A673 (cell line): ENCODE data around the gene TNKS2.

Experiments
- EZH2 ChIP-seq: fragments of 200-600 bp; sonication (generic); IDR thresholded peaks from 2 replicates; pipeline ENCODE4 v1.6.1; 2017; ENCODE audit warnings: borderline replicate concordance, low read depth, mild to moderate bottlenecking, mixed read lengths, antibody characterized with exemption, low read length; ENCODE audit not compliant: poor library complexity, severe bottlenecking
- TF ChIP-seq, protein P1 (sequence below): fragments of 300-800, 200-600 bp; sonication (generic); conservative IDR thresholded peaks from 2 replicates; pipeline ENCODE4 v1.5.1; 2017; ENCODE audit warnings: low read depth, mild to moderate bottlenecking, antibody characterized with exemption, low read length, moderate library complexity, mixed read lengths

DNA sequence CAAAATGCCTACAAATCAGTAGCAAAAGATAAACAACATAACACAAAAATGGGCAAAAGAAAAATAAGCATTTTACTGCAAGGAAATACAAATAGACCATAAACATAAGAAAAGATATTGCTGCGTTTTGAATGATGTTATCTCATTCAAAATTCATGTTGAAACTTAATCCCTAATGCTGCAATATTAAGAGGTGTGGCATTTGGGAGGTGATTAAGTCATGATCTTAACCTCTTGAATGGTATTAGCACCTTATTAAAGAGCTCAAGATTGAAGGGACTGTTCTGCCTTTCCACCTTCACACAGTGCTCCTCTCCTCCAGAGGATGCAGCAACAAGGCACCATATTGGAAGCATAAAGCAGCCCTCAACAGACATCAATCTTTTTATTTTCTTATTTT is 12.4 kb upstream of the TNKS2 start:
- TF ChIP-seq, protein P1, sequence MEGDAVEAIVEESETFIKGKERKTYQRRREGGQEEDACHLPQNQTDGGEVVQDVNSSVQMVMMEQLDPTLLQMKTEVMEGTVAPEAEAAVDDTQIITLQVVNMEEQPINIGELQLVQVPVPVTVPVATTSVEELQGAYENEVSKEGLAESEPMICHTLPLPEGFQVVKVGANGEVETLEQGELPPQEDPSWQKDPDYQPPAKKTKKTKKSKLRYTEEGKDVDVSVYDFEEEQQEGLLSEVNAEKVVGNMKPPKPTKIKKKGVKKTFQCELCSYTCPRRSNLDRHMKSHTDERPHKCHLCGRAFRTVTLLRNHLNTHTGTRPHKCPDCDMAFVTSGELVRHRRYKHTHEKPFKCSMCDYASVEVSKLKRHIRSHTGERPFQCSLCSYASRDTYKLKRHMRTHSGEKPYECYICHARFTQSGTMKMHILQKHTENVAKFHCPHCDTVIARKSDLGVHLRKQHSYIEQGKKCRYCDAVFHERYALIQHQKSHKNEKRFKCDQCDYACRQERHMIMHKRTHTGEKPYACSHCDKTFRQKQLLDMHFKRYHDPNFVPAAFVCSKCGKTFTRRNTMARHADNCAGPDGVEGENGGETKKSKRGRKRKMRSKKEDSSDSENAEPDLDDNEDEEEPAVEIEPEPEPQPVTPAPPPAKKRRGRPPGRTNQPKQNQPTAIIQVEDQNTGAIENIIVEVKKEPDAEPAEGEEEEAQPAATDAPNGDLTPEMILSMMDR = no peak
- no peak for TF ChIP-seq EZH2
